Measurements from ENCODE around the gene SP2. TPM values are rescaled to one million over a fixed set of nuclear protein-coding genes. Genes with fewer than 3 reads are reported as not detected.

Gene SP2
- total and polyA plus RNA-seq, 2 donors (not counting 1 experiment from before 2014, with no cell fraction given) = 1.5 to 2.6 TPM

- H3K27me3 ChIP-seq (ENCODE audit: control insufficient read depth, insufficient read depth, low read length) = peaks cover 44% of the 10 kb centered on the region
- DNase-seq (ENCODE audit: low read depth in 2 of 2) = no peak
Measured at GRCh38 chr17:47873200-47874090, 22.6 kb upstream of the SP2 start.

GRCh38 chr17:47875011-47875985, 20.7 kb upstream of the SP2 start:
- no peak overlapping the region for H2AFZ ChIP-seq (ENCODE audit: low read length)
- TF ChIP-seq EZH2 (IDR thresholded peaks at IDR 0.05; ENCODE audit: low read length, missing control alignments) = no peak
- TF ChIP-seq CTCF (conservative IDR thresholded peaks at IDR 0.05 in 1 of 2, IDR thresholded peaks at IDR 0.05 in 1 of 2; ENCODE audit: low read depth in 1 of 2, low read length in 2 of 2) = no peak
- no peaks in the 10 kb centered on the region for H3K79me2 ChIP-seq (ENCODE audit: control insufficient read depth, insufficient read depth, low read length)
- H4K20me1 ChIP-seq (ENCODE audit: control insufficient read depth, extremely low read depth, insufficient read depth, low read length) = no peaks in the 10 kb centered on the region
- H3K36me3 ChIP-seq (ENCODE audit: control insufficient read depth, insufficient read depth, low read length) = no peaks in the 10 kb centered on the region
- no peak overlapping the region for H3K4me3 ChIP-seq (replicated peaks in 1 of 4; ENCODE audit: control extremely low read depth in 1 of 4, insufficient read depth in 1 of 4, low read depth in 3 of 4, low read length in 4 of 4)
- DNase-seq (ENCODE audit: low read depth in 2 of 2) = peak in 1 of 2 donors; percentile 27
- no peaks in the 10 kb centered on the region for H3K4me1 ChIP-seq (ENCODE audit: control insufficient read depth, extremely low read depth, insufficient read depth, low read length)
- H3K27me3 ChIP-seq (ENCODE audit: control insufficient read depth, insufficient read depth, low read length) = peaks cover 36% of the 10 kb centered on the region
- H3K9ac ChIP-seq (ENCODE audit: insufficient read depth, low read length) = no peak overlapping the region
- H3K4me2 ChIP-seq (ENCODE audit: extremely low read depth, insufficient read depth, low read length) = no peak overlapping the region
- H3K9me3 ChIP-seq (ENCODE audit: control insufficient read depth, insufficient read depth, low read depth, low read length) = no peaks in the 10 kb centered on the region
- no peak overlapping the region for H3K27ac ChIP-seq (ENCODE audit: insufficient read depth, low read length)

More at GRCh38 chr17:47873200-47874090, 22.6 kb upstream of the SP2 start:
- Histone ChIP-seq H3K27ac (ENCODE audit: insufficient read depth, low read length) (no peak overlapping the region), H3K9ac (ENCODE audit: insufficient read depth, low read length) (no peak overlapping the region), H3K4me2 (ENCODE audit: extremely low read depth, insufficient read depth, low read length) (no peak overlapping the region), H3K79me2 (ENCODE audit: control insufficient read depth, insufficient read depth, low read length) (no peaks in the 10 kb centered on the region), H3K4me3 (replicated peaks in 1 of 4; ENCODE audit: control extremely low read depth in 1 of 4, insufficient read depth in 1 of 4, low read depth in 3 of 4, low read length in 4 of 4) (no peak overlapping the region), H3K4me1 (ENCODE audit: control insufficient read depth, extremely low read depth, insufficient read depth, low read length) (no peaks in the 10 kb centered on the region), H4K20me1 (ENCODE audit: control insufficient read depth, extremely low read depth, insufficient read depth, low read length) (no peaks in the 10 kb centered on the region), H3K9me3 (ENCODE audit: control insufficient read depth, insufficient read depth, low read depth, low read length) (no peaks in the 10 kb centered on the region), H3K36me3 (ENCODE audit: control insufficient read depth, insufficient read depth, low read length) (no peaks in the 10 kb centered on the region), H2AFZ (ENCODE audit: low read length) (no peak overlapping the region)
- TF ChIP-seq EZH2 (IDR thresholded peaks at IDR 0.05; ENCODE audit: low read length, missing control alignments) (no peak), CTCF (conservative IDR thresholded peaks at IDR 0.05 in 1 of 2, IDR thresholded peaks at IDR 0.05 in 1 of 2; ENCODE audit: low read depth in 1 of 2, low read length in 2 of 2) (no peak)
